Activated T-cell treated with anti-CD3 and anti-CD28 coated beads, Interleukin-2, amount 50 U/mL, for 72 hours (primary cell): Measurements from ENCODE around the gene SCGB1C1. TPM values are rescaled to one million over a fixed set of nuclear protein-coding genes. Genes with fewer than 3 reads are reported as not detected.
"Not testable (repeated sequence)": the region's sequence is repeated elsewhere in the genome, so short reads cannot be mapped to it uniquely, and the experiment has no call there.

Source experiments
- ATAC-seq, 2 donors: fragments of 150-1000 bp; cut with Tn5 transposase; replicated peaks in 1 of 2; 2 replicates each; pipeline ENCODE4 v1.10.0; 2021; ENCODE audit warnings: moderate library complexity in 2 of 2, mild to moderate bottlenecking in 1 of 2
- DNase-seq, 2 donors: peaks; one replicate each; pipeline ENCODE4 v3.0.0; 2021 to 2022; ENCODE audit warnings: mixed read lengths in 1 of 2
- H3K27ac Mint-ChIP-seq: one replicate; pipeline ENCODE4 v1.8.0; 2022; ENCODE audit warnings: mild to moderate bottlenecking, moderate library complexity, mixed read lengths
- H3K27me3 Mint-ChIP-seq: one replicate; pipeline ENCODE4 v1.8.0; 2022; ENCODE audit warnings: low read depth, mixed read lengths
- H3K36me3 Mint-ChIP-seq, 2 donors: one replicate each; pipeline ENCODE4 v1.8.0; 2022; ENCODE audit warnings: mixed read lengths in 2 of 2, mild to moderate bottlenecking in 1 of 2; ENCODE audit not compliant: insufficient read depth in 2 of 2
- H3K4me1 Mint-ChIP-seq: one replicate; pipeline ENCODE4 v1.8.0; 2022; ENCODE audit warnings: low read depth, mixed read lengths
- H3K4me3 Mint-ChIP-seq, 2 donors: one replicate each; pipeline ENCODE4 v1.8.0; 2022; ENCODE audit warnings: mild to moderate bottlenecking in 2 of 2, mixed read lengths in 2 of 2, moderate library complexity in 2 of 2
- H3K9me3 Mint-ChIP-seq, 2 donors: one replicate each; pipeline ENCODE4 v1.8.0; 2022; ENCODE audit warnings: mixed read lengths in 2 of 2
- total RNA-seq, 2 donors: library from RNA; stranded (reverse); gene quantifications; one replicate each; pipeline ENCODE4 v1.2.3, GENCODE V29; 2022

The SCGB1C1 gene
- total RNA-seq = not detected

DNA sequence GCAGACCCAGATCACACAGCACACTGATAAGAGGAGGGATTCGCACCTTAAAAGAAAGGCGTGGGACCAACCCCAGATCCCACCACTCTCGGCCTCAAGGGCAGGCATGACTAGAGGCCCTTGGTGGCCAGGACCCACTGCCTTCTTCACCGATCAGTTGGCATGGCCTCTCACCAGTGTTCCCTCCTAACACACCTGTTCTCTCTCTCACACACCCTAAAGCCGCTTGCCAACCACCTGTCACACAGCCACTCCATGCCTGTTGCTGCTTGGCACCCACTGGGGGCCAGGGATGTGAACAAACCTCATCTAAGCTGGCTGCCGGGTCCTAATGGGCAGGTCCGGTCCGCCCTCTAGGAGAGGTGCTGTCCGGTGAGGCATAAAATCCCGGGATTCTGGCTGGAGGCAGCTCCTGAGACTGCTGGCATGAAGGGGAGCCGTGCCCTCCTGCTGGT is at the start of gene SCGB1C1:
Gene SCGB1C1 (plus strand): TSS at position 405 of the 455 bp plus-strand sequence. CDS start 22 bp downstream, at position 427.
- H3K4me3 Mint-ChIP-seq, H3K9me3 Mint-ChIP-seq, H3K27me3 Mint-ChIP-seq, H3K27ac Mint-ChIP-seq, ATAC-seq, H3K4me1 Mint-ChIP-seq, H3K36me3 Mint-ChIP-seq, DNase-seq: not testable (repeated sequence)

DNA sequence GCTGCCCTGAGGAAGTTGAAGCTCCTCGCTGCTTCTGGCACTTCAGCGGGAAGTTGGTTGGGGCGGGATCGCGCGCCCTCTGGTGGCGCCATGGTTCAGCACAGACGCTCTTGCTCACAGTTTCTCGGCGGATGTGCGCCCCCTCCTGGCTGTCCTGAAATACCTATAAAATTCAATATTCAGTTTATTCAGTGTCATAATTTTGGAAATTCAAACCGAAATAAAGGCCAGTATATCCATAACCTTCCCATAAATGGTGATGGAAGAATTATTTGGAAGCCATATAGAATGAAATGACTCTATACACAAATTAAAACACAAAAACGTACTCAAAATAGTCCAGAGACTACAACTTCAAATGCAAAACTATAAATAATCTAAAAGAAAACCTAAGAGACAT is 12.6 kb upstream of the SCGB1C1 start:
- not testable (repeated sequence) for ATAC-seq, H3K36me3 Mint-ChIP-seq, DNase-seq, H3K9me3 Mint-ChIP-seq, H3K27me3 Mint-ChIP-seq, H3K4me1 Mint-ChIP-seq, H3K27ac Mint-ChIP-seq
- H3K4me3 Mint-ChIP-seq = peak overlapping the region in 1 of 2 donors; percentile 42

DNA sequence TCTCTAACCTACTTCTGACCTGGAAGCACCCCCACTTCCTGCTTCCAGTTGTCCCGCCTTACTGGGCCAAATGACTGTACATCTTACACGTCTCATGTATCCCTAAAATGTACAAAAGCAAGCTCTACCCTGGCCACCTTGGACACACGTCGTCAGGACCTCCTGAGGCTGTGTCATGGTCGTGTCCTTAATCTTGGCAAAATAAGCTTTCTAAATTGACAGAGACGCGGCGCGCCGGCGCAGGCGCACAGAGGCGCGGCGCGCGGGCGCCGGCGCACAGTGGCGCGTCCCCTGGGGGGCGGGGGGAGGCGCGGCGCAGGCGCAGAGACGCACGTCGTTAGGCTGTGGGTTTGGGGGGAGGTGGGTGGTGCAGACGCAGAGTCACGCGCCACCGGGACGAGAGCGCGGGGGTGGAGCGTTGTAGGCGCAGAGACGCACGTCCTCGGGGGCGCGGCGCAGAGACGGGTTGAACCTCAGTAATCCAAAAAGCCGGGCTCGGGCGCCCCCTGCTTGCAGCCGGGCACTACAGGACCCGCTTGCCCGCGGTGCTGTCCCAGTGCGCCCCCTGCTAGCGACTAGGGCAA is 3.6 kb upstream of the SCGB1C1 start:
- H3K36me3 Mint-ChIP-seq, H3K9me3 Mint-ChIP-seq, H3K27me3 Mint-ChIP-seq, H3K27ac Mint-ChIP-seq, H3K4me3 Mint-ChIP-seq, H3K4me1 Mint-ChIP-seq: not testable (repeated sequence)
- DNase-seq (peak in 1 of 2 donors; percentile 12), ATAC-seq (peak; percentile 12)

DNA sequence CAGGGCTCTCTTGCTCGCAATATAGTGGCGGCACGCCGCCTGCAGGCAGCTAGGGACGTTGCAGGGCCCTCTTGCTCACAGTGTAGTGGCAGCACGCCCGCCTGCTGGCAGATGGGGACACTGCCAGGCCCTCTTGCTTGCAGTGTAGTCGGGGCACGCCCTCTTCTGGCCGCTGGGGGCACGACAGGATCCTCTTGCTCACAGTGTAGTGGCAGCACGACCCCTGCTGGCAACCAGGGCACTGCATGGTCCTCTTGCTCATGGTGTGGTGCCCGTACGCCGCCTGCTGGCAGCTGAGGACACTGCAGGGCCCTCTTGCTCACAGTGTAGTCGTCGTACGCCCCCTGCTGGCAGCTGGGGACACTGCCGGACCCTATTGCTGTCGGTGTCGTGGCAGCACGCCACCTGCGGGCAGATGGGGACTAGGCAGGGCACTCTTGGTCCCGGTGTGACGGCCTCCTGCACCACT is 3.0 kb upstream of the SCGB1C1 start:
- peak; percentile 43 to 83 for DNase-seq

DNA sequence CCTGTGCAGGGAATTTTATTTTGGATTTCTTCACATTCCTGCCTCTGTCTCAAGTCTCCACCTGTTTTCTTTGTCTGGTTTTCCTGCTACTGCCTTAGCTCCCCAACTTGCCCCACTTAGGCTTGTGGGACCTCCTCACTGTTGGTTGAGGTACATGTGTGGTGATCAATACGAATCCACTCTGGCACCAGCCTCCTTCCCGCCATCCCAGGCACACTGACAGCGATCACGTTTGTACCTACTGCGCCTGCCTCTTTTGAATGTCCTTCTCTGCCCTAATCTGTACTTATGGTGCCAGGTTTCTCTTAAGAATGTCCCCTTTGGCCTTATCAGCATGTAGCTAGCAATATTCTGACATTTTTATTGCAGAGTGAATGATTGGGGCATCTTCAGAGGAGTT is 2.3 kb upstream of the SCGB1C1 start:
- DNase-seq, ATAC-seq: not testable (repeated sequence)

More for the DNA sequence above, 3.0 kb upstream of the SCGB1C1 start:
- H3K27me3 Mint-ChIP-seq, H3K27ac Mint-ChIP-seq, H3K9me3 Mint-ChIP-seq, H3K4me1 Mint-ChIP-seq, H3K36me3 Mint-ChIP-seq, H3K4me3 Mint-ChIP-seq: not testable (repeated sequence)
- ATAC-seq = peak; percentile 79 to 81

DNA sequence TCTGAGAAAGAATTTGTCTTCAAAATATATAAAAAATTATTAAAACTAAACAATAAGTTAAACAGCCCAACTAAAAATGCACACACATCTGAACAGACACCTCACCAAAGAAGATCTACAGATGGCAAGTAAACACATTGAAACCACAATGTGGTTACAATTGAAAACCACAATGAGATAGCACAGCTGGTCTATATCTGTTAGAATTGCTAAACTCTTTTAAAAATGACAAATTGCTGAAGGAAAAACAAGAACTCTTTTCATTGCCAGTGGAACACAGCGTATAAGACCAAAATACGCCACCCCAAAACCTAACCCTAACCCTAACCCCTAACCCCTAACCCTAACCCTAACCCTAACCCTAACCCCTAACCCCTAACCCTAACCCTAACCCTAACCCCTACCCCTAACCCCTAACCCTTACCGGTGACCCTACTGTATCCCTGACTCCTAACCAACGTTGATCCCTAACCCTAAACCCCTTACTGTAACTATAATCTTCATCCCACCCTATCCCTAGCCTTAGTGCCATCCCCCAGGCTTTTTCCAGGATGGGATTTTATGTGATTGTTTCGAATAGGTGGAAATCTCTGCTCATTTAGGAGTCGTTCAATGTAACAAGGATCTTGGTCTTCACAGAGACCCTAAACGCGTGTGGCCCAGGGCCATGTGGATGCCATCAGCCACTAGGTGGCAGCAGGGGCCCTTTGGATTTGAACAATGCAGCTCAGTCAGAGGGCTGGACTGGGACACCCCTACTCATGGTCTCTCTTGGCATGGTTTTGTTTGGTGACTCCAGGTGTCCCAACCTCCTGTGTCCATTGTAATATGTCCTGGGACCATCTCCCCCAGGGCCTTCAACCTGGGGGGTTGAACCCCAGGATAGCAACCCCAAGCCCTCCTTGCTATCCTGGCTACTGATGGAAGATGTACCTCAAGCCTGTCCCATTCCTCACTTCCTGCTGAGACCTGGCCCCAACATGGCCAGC is 1.1 kb upstream of the SCGB1C1 start:
- DNase-seq = peak in 1 of 2 donors; percentile 2

More for the DNA sequence above, 2.3 kb upstream of the SCGB1C1 start:
- not testable (repeated sequence) for H3K4me3 Mint-ChIP-seq, H3K27ac Mint-ChIP-seq, H3K4me1 Mint-ChIP-seq, H3K36me3 Mint-ChIP-seq, H3K9me3 Mint-ChIP-seq, H3K27me3 Mint-ChIP-seq

DNA sequence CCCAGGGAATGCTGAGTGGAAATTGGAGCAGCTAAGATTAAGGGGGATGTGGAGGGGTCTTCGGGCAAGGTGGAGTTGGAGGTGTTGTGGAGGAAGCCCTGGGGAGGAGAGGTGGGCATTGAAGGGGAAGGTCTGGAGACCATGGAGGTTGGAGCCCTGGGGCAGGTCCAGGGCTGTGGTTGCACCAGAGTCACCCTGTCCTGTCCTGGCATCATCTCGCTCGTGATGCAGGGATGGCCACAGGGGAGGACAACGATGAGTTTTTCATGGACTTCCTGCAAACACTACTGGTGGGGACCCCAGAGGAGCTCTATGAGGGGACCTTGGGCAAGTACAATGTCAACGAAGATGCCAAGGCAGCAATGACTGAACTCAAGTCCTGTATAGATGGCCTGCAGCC is 603 bp downstream of the SCGB1C1 start:
- not testable (repeated sequence) for H3K4me3 Mint-ChIP-seq, H3K36me3 Mint-ChIP-seq, DNase-seq, H3K27me3 Mint-ChIP-seq, ATAC-seq, H3K27ac Mint-ChIP-seq, H3K9me3 Mint-ChIP-seq, H3K4me1 Mint-ChIP-seq

More for the DNA sequence above, 1.1 kb upstream of the SCGB1C1 start:
- H3K27me3 Mint-ChIP-seq, H3K36me3 Mint-ChIP-seq, H3K27ac Mint-ChIP-seq, H3K9me3 Mint-ChIP-seq, H3K4me1 Mint-ChIP-seq: not testable (repeated sequence)
- peak overlapping the region in 1 of 2 donors; percentile 40 for H3K4me3 Mint-ChIP-seq
- ATAC-seq = peak; percentile 52

DNA sequence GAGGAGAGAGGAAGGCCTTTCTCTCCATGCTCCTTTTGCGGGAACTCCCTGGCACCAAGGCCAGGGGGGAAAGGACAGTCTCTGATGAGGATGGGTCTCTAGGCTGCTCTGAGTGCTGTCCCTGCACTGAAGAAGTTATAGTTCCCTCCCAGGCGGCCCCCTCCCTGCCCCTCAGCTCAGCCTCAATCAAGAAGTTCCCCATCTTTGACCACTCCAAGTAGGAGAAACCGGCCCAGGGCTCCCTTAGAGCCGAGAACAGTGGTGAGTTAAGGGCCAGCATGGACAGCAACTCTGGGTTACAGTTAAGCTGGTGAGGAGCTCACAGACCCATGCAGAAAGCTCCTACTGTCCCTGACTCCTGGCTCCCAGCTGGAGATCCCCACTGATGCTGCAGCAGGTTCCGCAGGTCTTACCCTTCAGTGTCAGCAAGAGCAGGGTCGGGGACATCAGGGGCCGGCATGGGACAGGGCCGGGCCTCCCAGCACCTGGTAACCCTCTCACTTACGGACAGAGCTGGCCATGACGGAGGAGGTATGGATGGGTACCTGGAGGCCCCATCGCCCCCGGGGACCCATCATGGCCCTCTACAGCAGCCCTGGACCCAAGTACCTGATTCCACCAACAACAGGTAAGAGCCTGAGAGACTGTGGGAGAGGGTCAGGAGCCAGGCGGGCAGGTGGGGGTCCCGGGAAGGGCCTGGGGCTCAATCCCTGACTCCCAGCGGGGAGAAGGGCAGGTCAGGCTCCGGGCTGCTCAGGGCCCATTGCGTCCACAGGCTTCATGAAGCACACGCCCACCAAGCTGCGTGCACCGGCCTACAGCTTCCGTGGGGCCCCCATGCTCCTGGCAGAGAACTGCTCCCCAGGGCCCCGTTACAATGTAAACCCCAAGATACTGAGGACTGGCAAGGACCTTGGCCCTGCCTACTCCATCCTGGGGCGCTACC is 4.2 kb downstream of the SCGB1C1 start:
- Mint-ChIP-seq H3K4me3 (no peak overlapping the region), H3K4me1 (peaks cover 14% of the 10 kb centered on the region), H3K27ac (no peak overlapping the region), H3K27me3 (no peaks in the 10 kb centered on the region), H3K9me3 (no peaks in the 10 kb centered on the region), H3K36me3 (no peaks in the 10 kb centered on the region)
- no peak for DNase-seq
- no peak for ATAC-seq

DNA sequence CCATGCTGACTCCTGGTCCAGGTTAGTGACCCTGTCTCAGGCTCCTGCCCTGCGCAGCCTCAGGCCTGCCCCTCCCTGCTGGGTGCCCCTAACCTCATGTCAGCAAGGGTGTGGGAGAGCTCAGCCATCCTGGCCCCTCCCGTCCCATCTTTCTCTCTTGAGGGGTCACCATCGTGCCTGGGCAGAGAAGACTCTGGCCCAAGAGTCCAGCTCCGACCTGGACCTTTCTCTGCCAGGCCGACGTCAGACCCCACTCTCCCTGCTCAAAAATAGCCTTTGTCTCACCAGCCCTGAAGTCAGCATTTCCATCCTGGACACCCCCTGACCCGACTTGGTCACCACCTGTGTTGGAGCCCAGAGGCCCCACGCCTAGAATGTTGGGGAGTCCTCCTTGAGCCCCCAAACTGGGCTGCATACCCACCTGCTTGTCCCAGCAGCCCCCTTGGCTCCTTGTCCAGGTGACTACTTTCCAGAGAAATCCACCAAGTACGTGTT is 4.9 kb downstream of the SCGB1C1 start:
- H3K4me3 Mint-ChIP-seq = no peak overlapping the region
- no peaks in the 10 kb centered on the region for H3K36me3 Mint-ChIP-seq
- H3K27me3 Mint-ChIP-seq = no peaks in the 10 kb centered on the region
- H3K4me1 Mint-ChIP-seq = peaks cover 18% of the 10 kb centered on the region
- ATAC-seq (no peak), DNase-seq (no peak)
- peak overlapping the region; percentile 12 for H3K27ac Mint-ChIP-seq
- H3K9me3 Mint-ChIP-seq = no peaks in the 10 kb centered on the region

DNA sequence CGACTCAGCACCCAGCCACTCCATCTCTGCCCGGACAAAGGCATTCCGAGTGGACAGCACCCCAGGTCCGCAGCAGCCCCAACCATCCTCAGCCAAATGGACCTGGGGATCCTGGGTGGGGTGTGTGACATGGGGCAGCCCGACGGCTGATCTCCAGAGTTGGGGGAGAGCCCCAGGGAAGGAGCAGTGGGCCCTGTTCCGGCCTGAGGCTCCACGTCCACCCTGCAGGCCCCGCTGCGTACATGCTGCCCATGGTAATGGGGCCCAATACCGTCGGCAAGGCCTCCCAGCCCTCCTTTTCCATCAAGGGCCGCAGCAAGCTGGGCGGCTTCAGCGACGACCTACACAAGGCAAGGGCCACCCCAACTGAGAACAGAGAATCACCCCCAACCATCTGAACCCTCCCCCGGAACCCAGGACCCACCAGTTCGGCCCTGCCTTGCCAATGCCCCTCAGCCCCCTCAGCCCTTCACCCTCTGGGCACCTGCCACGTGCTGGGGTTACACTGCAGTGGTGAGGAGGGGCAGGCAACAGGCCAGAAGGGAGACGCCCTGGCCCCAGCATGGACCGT is 5.4 kb downstream of the SCGB1C1 start:
- Mint-ChIP-seq H3K36me3 (no peaks in the 10 kb centered on the region), H3K4me1 (peaks cover 23% of the 10 kb centered on the region), H3K4me3 (no peak overlapping the region), H3K27me3 (no peaks in the 10 kb centered on the region), H3K27ac (peak overlapping the region; percentile 12), H3K9me3 (no peaks in the 10 kb centered on the region)
- ATAC-seq (no peak), DNase-seq (no peak)

DNA sequence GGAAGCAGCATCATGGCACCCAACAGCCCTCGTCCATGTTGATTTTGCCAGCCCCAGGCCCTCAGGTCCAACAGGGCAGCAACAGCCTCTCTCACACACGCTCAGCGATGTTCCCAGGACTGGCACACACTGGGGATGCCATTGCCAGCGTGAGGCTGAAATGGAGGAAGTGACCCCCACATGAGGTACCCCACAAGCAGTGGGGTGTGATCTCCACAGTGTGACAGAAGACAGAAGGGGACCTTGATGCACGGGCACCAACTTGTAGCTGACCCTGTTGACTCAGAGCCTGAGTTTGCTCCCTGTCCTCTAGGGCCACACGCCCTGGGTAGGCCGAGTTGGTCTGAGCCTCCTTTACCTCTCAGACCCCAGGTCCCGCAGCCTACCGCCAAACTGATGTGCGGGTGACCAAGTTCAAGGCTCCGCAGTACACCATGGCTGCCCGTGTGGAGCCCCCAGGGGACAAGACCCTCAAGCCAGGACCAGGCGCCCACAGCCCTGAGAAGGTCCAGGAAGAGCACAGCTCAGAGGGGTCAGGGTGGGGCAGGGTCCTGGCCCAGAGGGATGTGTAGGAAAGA is 6.2 kb downstream of the SCGB1C1 start:
- Mint-ChIP-seq H3K9me3 (no peaks in the 10 kb centered on the region), H3K27ac (no peak overlapping the region), H3K4me3 (no peak overlapping the region), H3K27me3 (no peaks in the 10 kb centered on the region), H3K36me3 (peaks cover 2% of the 10 kb centered on the region in 2 donors), H3K4me1 (peaks cover 31% of the 10 kb centered on the region)
- DNase-seq (no peak), ATAC-seq (no peak)

DNA sequence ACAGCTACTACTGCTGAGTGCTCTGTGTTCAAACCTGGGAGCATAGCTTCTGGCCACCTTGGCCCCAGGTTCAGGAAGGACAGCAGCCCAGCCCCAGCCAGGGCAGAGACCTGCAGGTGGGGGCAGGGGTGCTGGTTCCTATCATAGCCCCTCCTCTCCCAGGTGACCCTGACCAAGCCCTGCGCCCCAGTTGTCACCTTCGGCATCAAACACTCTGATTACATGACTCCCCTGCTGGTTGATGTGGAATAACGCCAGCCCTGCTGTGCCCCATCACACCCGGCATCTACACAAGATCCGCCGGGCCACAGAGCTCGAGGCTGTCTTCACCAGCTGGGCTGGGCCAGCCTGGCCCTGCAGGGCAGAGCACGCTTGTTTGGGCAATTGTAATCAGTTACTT is 6.9 kb downstream of the SCGB1C1 start:
- DNase-seq (no peak), ATAC-seq (no peak)
- Mint-ChIP-seq H3K4me1 (peaks cover 32% of the 10 kb centered on the region), H3K27me3 (no peaks in the 10 kb centered on the region), H3K27ac (no peak overlapping the region), H3K4me3 (no peak overlapping the region), H3K9me3 (no peaks in the 10 kb centered on the region), H3K36me3 (peaks cover 2% of the 10 kb centered on the region in 2 donors)
